A673 (cell line): Measurements from ENCODE around the gene CLRN2. TPM values are rescaled to one million over a fixed set of nuclear protein-coding genes. Genes with fewer than 3 reads are reported as not detected.

Source experiments
- BruUV-seq: library from RNA; stranded (reverse); fragments of 400-500 nt; replicated peaks from 2 replicates; lab custom pipeline; 2021; lab: Mats Ljungman, UMichigan
- CTCF ChIA-PET: fragments of 300-600 bp; sonication (Branson Sonifier 250); formaldehyde crosslinking; loops from one replicate; lab custom pipeline; 2022; ENCODE audit warnings: antibody characterized with exemption; lab: Charles Lee
- POLR2A ChIA-PET: fragments of 300-600 bp; sonication (Branson Sonifier 250); formaldehyde crosslinking; loops from one replicate; lab custom pipeline; 2022; ENCODE audit warnings: antibody characterized with exemption; ENCODE audit not compliant: low non-redundant PET; lab: Charles Lee
- DNase-seq: peaks from one replicate; pipeline ENCODE4 v3.0.0-alpha.2; 2015; ENCODE audit warnings: low spot score
- H3K27ac ChIP-seq: fragments of 200-600 bp; sonication (generic); 2 replicates; pipeline ENCODE4 v1.5.1; 2016; ENCODE audit warnings: mixed run types, low read depth, mild to moderate bottlenecking, mixed read lengths, antibody characterized with exemption, low read length; ENCODE audit not compliant: poor library complexity, severe bottlenecking
- H3K27me3 ChIP-seq: fragments of 200-600 bp; sonication (generic); replicated peaks from 2 replicates; pipeline ENCODE4 v1.6.1; 2017; ENCODE audit warnings: mixed run types, low read depth, mild to moderate bottlenecking, mixed read lengths, antibody characterized with exemption, low read length; ENCODE audit not compliant: insufficient read depth, poor library complexity
- H3K36me3 ChIP-seq: fragments of 200-600 bp; sonication (generic); 2 replicates; pipeline ENCODE4 v1.6.1; 2016; ENCODE audit warnings: mixed run types, mild to moderate bottlenecking, mixed read lengths, antibody characterized with exemption, low read length; ENCODE audit not compliant: insufficient read depth, poor library complexity, severe bottlenecking
- H3K4me1 ChIP-seq: fragments of 200-600 bp; sonication (generic); 2 replicates; pipeline ENCODE4 v1.6.1; 2017; ENCODE audit warnings: mixed run types, mild to moderate bottlenecking, mixed read lengths, antibody characterized with exemption, low read length; ENCODE audit not compliant: insufficient read depth, poor library complexity, severe bottlenecking
- H3K4me3 ChIP-seq: fragments of 200-600 bp; sonication (generic); 2 replicates; pipeline ENCODE4 v1.5.1; 2016; ENCODE audit warnings: low read depth, mixed run types, mild to moderate bottlenecking, mixed read lengths, low read length; ENCODE audit not compliant: poor library complexity, severe bottlenecking
- H3K9me3 ChIP-seq: fragments of 200-600 bp; sonication (generic); 2 replicates; pipeline ENCODE4 v1.6.1; 2016; ENCODE audit warnings: mixed run types, low read depth, mild to moderate bottlenecking, mixed read lengths, antibody characterized with exemption, low read length; ENCODE audit not compliant: poor library complexity, severe bottlenecking
- EZH2 ChIP-seq: fragments of 200-600 bp; sonication (generic); IDR thresholded peaks from 2 replicates; pipeline ENCODE4 v1.6.1; 2017; ENCODE audit warnings: borderline replicate concordance, low read depth, mild to moderate bottlenecking, mixed read lengths, antibody characterized with exemption, low read length; ENCODE audit not compliant: poor library complexity, severe bottlenecking
- intact Hi-C: fragments of 100-400 bp; cut with micrococcal nuclease; formaldehyde crosslinking; loops from one replicate; pipeline ENCODE4 v1.10.0; 2022; ENCODE audit not compliant: unreplicated experiment
- total RNA-seq: library from RNA; stranded (reverse); gene quantifications from 2 replicates; pipeline ENCODE4 v1.2.3, GENCODE V29; 2021
- TF ChIP-seq, protein P1 (sequence below): fragments of 300-800, 200-600 bp; sonication (generic); conservative IDR thresholded peaks from 2 replicates; pipeline ENCODE4 v1.5.1; 2017; ENCODE audit warnings: low read depth, mild to moderate bottlenecking, antibody characterized with exemption, low read length, moderate library complexity, mixed read lengths

Gene CLRN2
- total RNA-seq, 1 experiment from 2014 or later, result not detected

DNA sequence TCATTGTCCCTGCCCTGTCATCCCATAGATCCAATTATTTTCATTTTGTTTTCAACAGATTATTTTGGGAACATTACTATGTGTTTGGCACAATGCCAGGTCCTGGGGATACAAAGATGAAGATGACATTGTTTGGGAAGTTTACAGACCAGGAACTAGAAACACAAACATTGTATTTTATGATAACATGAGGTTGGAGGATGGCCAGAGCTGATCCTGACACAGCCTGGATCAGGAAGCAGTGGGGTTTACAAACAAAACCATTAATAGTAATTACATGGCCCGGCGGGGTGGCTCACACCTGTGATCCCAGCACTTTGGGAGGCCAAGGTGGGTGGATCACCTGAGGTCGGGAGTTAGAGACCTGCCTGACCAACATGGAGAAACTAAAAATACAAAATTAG, 29.9 kb downstream of the CLRN2 start:
- intact Hi-C loops, result loop anchor here (5.0 kb wide), 1 partner anchor 822 kb away; no protein-coding TSS in a partner anchor
- BruUV-seq, result no TSS peak
- Histone ChIP-seq H3K27me3 (no peaks in the 10 kb centered on the region), H3K4me3 (no peak overlapping the region), H3K27ac (no peak overlapping the region), H3K36me3 (no peaks in the 10 kb centered on the region), H3K9me3 (no peaks in the 10 kb centered on the region), H3K4me1 (no peaks in the 10 kb centered on the region)
- CTCF ChIA-PET, result no interaction called here
- DNase-seq, result no peak
- POLR2A ChIA-PET, result no interaction called here
- no peak for TF ChIP-seq EZH2
- TF ChIP-seq, protein P1, sequence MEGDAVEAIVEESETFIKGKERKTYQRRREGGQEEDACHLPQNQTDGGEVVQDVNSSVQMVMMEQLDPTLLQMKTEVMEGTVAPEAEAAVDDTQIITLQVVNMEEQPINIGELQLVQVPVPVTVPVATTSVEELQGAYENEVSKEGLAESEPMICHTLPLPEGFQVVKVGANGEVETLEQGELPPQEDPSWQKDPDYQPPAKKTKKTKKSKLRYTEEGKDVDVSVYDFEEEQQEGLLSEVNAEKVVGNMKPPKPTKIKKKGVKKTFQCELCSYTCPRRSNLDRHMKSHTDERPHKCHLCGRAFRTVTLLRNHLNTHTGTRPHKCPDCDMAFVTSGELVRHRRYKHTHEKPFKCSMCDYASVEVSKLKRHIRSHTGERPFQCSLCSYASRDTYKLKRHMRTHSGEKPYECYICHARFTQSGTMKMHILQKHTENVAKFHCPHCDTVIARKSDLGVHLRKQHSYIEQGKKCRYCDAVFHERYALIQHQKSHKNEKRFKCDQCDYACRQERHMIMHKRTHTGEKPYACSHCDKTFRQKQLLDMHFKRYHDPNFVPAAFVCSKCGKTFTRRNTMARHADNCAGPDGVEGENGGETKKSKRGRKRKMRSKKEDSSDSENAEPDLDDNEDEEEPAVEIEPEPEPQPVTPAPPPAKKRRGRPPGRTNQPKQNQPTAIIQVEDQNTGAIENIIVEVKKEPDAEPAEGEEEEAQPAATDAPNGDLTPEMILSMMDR, result no peak

DNA sequence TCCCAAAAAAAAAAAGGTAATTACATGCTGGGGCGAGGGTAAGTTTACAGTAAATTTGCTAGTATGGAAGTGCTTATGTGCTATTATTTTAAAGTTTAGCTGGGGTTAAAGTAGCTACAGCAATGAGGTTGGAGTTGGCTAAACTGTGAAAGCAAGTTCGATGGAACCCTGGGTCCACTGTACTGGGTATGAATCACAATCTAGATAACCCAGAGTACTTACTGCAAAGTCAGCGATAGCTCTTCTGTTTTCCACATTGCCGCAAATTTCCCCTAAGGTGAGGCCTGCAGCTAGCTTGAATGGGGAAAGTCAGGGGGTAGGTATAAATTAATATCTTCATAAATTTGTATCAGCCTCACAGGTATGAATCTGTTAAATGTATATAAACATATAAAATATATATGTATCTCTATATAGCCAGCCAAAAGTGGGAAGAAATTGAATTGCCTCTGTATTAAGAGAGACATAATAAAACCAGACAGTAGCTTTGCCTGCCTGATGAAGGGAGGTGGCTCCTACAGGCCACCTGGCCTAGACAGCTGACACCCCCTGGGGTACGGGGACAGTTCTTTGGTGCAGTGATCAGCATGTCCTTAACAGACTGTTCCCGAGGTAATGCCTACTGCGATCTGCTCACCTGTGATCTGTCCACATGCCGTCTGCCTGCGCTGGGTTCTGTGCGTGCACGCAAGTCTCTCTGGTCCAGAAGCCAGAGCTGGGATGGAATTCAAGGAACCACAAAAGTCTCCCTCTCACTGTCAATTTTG, 30.6 kb downstream of the CLRN2 start:
- intact Hi-C loops, result loop anchor here (5.0 kb wide), 1 partner anchor 822 kb away; no protein-coding TSS in a partner anchor

DNA sequence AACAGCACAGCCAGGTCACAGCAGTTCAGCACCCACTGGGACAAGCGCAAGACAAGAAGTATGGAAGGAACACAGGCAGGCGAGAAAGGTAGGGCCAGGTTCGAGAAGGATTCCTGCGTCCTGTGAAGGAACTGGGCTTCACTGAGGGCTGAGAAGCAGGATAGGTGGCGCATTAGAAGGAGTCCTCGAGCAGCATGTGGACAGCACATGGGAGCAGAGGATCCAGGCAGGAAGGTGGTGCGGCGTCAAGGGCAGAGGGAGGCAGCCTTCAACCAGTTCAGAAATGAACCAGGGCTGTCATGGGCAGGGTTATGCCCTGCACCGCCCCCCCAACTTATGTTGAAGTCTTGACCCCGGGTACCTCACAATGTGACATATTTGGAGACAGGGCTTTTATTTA, 31.3 kb downstream of the CLRN2 start:
- no peaks in the 10 kb centered on the region for H3K27me3 ChIP-seq
- no peak for DNase-seq
- no peak overlapping the region for H3K4me3 ChIP-seq
- intact Hi-C loops, result loop anchor here (5.0 kb wide), 1 partner anchor 821 kb away; no protein-coding TSS in a partner anchor
- POLR2A ChIA-PET, result no interaction called here
- H3K4me1 ChIP-seq, result no peaks in the 10 kb centered on the region
- no peaks in the 10 kb centered on the region for H3K9me3 ChIP-seq
- CTCF ChIA-PET, result no interaction called here
- no peaks in the 10 kb centered on the region for H3K36me3 ChIP-seq
- BruUV-seq, result no TSS peak
- H3K27ac ChIP-seq, result no peak overlapping the region
- no peak for TF ChIP-seq EZH2
- TF ChIP-seq, protein P1, result no peak

More for the DNA sequence above, 30.6 kb downstream of the CLRN2 start:
- Histone ChIP-seq H3K4me3 (no peak overlapping the region), H3K36me3 (no peaks in the 10 kb centered on the region), H3K27ac (no peak overlapping the region), H3K27me3 (no peaks in the 10 kb centered on the region), H3K4me1 (no peaks in the 10 kb centered on the region), H3K9me3 (no peaks in the 10 kb centered on the region)
- POLR2A ChIA-PET, result no interaction called here
- TF ChIP-seq EZH2, result no peak
- TF ChIP-seq, protein P1, result no peak
- CTCF ChIA-PET, result no interaction called here
- no peak for DNase-seq
- no TSS peak for BruUV-seq
